Measurements from ENCODE around the gene SLCO4A1.

GRCh38 chr20:62658593-62659178, 16.4 kb downstream of the SLCO4A1 start:
- no peak for TF ChIP-seq CTCF (IDR thresholded peaks at IDR 0.05)
- no peak for TF ChIP-seq EP300 (IDR thresholded peaks at IDR 0.05)
- TF ChIP-seq POLR2A (IDR thresholded peaks at IDR 0.05): no peak
